Measurements from ENCODE around the gene PINLYP. TPM values are rescaled to one million over a fixed set of nuclear protein-coding genes. Genes with fewer than 3 reads are reported as not detected.
"Not testable (repeated sequence)": the region's sequence is repeated elsewhere in the genome, so short reads cannot be mapped to it uniquely, and the experiment has no call there.

The PINLYP gene
- total RNA-seq, 1 experiment from 2014 or later: 0.17 TPM

GRCh38 chr19:43584484-43584883 lies 8.9 kb downstream of the PINLYP start:
- no peak overlapping the region for H3K4me2 ChIP-seq (ENCODE audit: low read length)
- H2AFZ ChIP-seq (ENCODE audit: low read depth, low read length, poor library complexity, severe bottlenecking): no peak overlapping the region
- H3K27me3 ChIP-seq (ENCODE audit: insufficient read depth, low read length): no peaks in the 10 kb centered on the region
- ChIA-PET CTCF (no interaction called here), POLR2A (interaction anchor here (1.6 kb wide), 1 partner anchor 10 kb away, joined by 5 read pairs; no protein-coding TSS in a partner anchor), RAD21 (ENCODE audit: low non-redundant PET in 1 of 2, low total read pairs in 2 of 2, uncharacterized antibody in 2 of 2, unreplicated experiment in 2 of 2) (no interaction called here)
- H3K36me3 ChIP-seq (ENCODE audit: control insufficient read depth in 1 of 2, insufficient read depth in 2 of 2, low read length in 2 of 2): no peaks in the 10 kb centered on the region
- H3K9me3 ChIP-seq (ENCODE audit: control insufficient read depth in 1 of 2, insufficient read depth in 1 of 2, low read depth in 1 of 2, low read length in 2 of 2): no peaks in the 10 kb centered on the region
- H4K20me1 ChIP-seq (ENCODE audit: insufficient read depth): no peaks in the 10 kb centered on the region
- H3K9me2 ChIP-seq (ENCODE audit: insufficient read depth): no peaks in the 10 kb centered on the region
- no peaks in the 10 kb centered on the region for H3K79me2 ChIP-seq (ENCODE audit: insufficient read depth, low read length)
- no peak overlapping the region for H3K27ac ChIP-seq (ENCODE audit: low read depth, low read length)
- intact Hi-C loops (cut with micrococcal nuclease): no loop called here
- DNase-seq (ENCODE audit: low read depth, low spot score) (no peak), ATAC-seq (no peak)
- H3K4me1 ChIP-seq (ENCODE audit: control insufficient read depth in 1 of 2, insufficient read depth in 2 of 2, low read length in 2 of 2): peaks cover 0 to 4% of the 10 kb centered on the region in 2 experiments; a peak in 1 of 4 replicates
- BruUV-seq (replicated peaks): no TSS peak
- no peak for TF ChIP-seq RAD21 (IDR thresholded peaks at IDR 0.05; ENCODE audit: low read depth)
- H3K4me3 ChIP-seq (replicated peaks in 1 of 2; ENCODE audit: low read depth in 1 of 2, low read length in 2 of 2): no peak overlapping the region
- H3K9ac ChIP-seq (ENCODE audit: low read length): no peak overlapping the region

- peaks cover 0 to 4% of the 10 kb centered on the region in 2 experiments; a peak in 1 of 4 replicates for H3K4me1 ChIP-seq (ENCODE audit: control insufficient read depth in 1 of 2, insufficient read depth in 2 of 2, low read length in 2 of 2)
- intact Hi-C loops (cut with micrococcal nuclease): no loop called here
- H3K4me2 ChIP-seq (ENCODE audit: low read length): no peak overlapping the region
- H3K79me2 ChIP-seq (ENCODE audit: insufficient read depth, low read length): no peaks in the 10 kb centered on the region
- H3K9me2 ChIP-seq (ENCODE audit: insufficient read depth): no peaks in the 10 kb centered on the region
- H3K36me3 ChIP-seq (ENCODE audit: control insufficient read depth in 1 of 2, insufficient read depth in 2 of 2, low read length in 2 of 2): no peaks in the 10 kb centered on the region; a peak in 1 of 4 replicates
- H3K27ac ChIP-seq (ENCODE audit: low read depth, low read length): no peak overlapping the region
- ATAC-seq: no peak
- no peak overlapping the region for H3K9ac ChIP-seq (ENCODE audit: low read length)
- no peak overlapping the region for H3K4me3 ChIP-seq (replicated peaks in 1 of 2; ENCODE audit: low read depth in 1 of 2, low read length in 2 of 2)
- no peak overlapping the region for H2AFZ ChIP-seq (ENCODE audit: low read depth, low read length, poor library complexity, severe bottlenecking)
- POLR2A ChIA-PET: no interaction called here
- BruUV-seq (replicated peaks): no TSS peak
- H3K27me3 ChIP-seq (ENCODE audit: insufficient read depth, low read length): no peaks in the 10 kb centered on the region
- CTCF ChIA-PET: interaction anchor here (1.0 kb wide), 1 partner anchor 82 kb away, joined by 3 read pairs; no protein-coding TSS in a partner anchor
- TF ChIP-seq SRF (IDR thresholded peaks at IDR 0.05; ENCODE audit: low read depth) (no peak), EGR1 (IDR thresholded peaks at IDR 0.05; ENCODE audit: low read depth) (no peak), CBX3 (IDR thresholded peaks at IDR 0.05; ENCODE audit: low read depth) (no peak), ZNF274 (IDR thresholded peaks at IDR 0.05; ENCODE audit: low read depth, low read length) (no peak), EZH2 (IDR thresholded peaks at IDR 0.05) (no peak), FOSL1 (IDR thresholded peaks at IDR 0.05; ENCODE audit: low read depth) (no peak)
- H3K9me3 ChIP-seq (ENCODE audit: control insufficient read depth in 1 of 2, insufficient read depth in 1 of 2, low read depth in 1 of 2, low read length in 2 of 2): no peaks in the 10 kb centered on the region
- no peaks in the 10 kb centered on the region for H4K20me1 ChIP-seq (ENCODE audit: insufficient read depth)
- RAD21 ChIA-PET (ENCODE audit: low non-redundant PET in 1 of 2, low total read pairs in 2 of 2, uncharacterized antibody in 2 of 2, unreplicated experiment in 2 of 2): no interaction called here
- DNase-seq (ENCODE audit: low read depth, low spot score): no peak
Measured at GRCh38 chr19:43586346-43586745, 10.7 kb downstream of the PINLYP start.

- H3K36me3 ChIP-seq (ENCODE audit: control insufficient read depth in 1 of 2, insufficient read depth in 2 of 2, low read length in 2 of 2); H3K9ac ChIP-seq (ENCODE audit: low read length); H3K9me3 ChIP-seq (ENCODE audit: control insufficient read depth in 1 of 2, insufficient read depth in 1 of 2, low read depth in 1 of 2, low read length in 2 of 2); H3K27ac ChIP-seq (ENCODE audit: low read depth, low read length); H3K4me2 ChIP-seq (ENCODE audit: low read length); H4K20me1 ChIP-seq (ENCODE audit: insufficient read depth); DNase-seq (ENCODE audit: low read depth, low spot score); H3K4me1 ChIP-seq (ENCODE audit: control insufficient read depth in 1 of 2, insufficient read depth in 2 of 2, low read length in 2 of 2); POLR2A ChIA-PET; H2AFZ ChIP-seq (ENCODE audit: low read depth, low read length, poor library complexity, severe bottlenecking); RAD21 ChIA-PET (ENCODE audit: low non-redundant PET in 1 of 2, low total read pairs in 2 of 2, uncharacterized antibody in 2 of 2, unreplicated experiment in 2 of 2); BruUV-seq (replicated peaks); H3K9me2 ChIP-seq (ENCODE audit: insufficient read depth); intact Hi-C loops (cut with micrococcal nuclease); H3K4me3 ChIP-seq (replicated peaks in 1 of 2; ENCODE audit: low read depth in 1 of 2, low read length in 2 of 2); ATAC-seq; H3K79me2 ChIP-seq (ENCODE audit: insufficient read depth, low read length); H3K27me3 ChIP-seq (ENCODE audit: insufficient read depth, low read length): not testable (repeated sequence)
- CTCF ChIA-PET: interaction anchor here (1.0 kb wide), 1 partner anchor 81 kb away, joined by 3 read pairs; no protein-coding TSS in a partner anchor
Measured at GRCh38 chr19:43587029-43587428, 11.4 kb downstream of the PINLYP start.

Measured in HCT116 (cell line).